Keratinocyte (primary cell): Measurements from ENCODE around the gene MBTPS1. TPM values are rescaled to one million over a fixed set of nuclear protein-coding genes. Genes with fewer than 3 reads are reported as not detected.
A peak's percentile ranks its signal among the peaks of the same experiment; 100 is the strongest.
"Not testable (repeated sequence)": the region's sequence is repeated elsewhere in the genome, so short reads cannot be mapped to it uniquely, and the experiment has no call there.

Experiments used
- DNase-seq: peaks from one replicate; pipeline ENCODE4 v3.0.0-alpha.2; 2011; ENCODE audit warnings: low read depth, missing footprints, low spot score
- FAIRE-seq: peaks from 2 replicates; lab custom pipeline; 2011; peaks lifted over from hg19 to GRCh38; lab: Jason Lieb, UNC
- H2AFZ ChIP-seq: 2 replicates; pipeline ENCODE4 v1.6.0; 2012; ENCODE audit warnings: low read length, control low read depth, inconsistent platforms; ENCODE audit not compliant: control insufficient read depth
- H3K27ac ChIP-seq: 2 replicates; pipeline ENCODE4 v1.5.1; 2011; ENCODE audit warnings: low read length; ENCODE audit not compliant: control insufficient read depth, insufficient read depth
- H3K27me3 ChIP-seq: 3 replicates; pipeline ENCODE4 v1.6.0; 2011; ENCODE audit warnings: low read length; ENCODE audit not compliant: control insufficient read depth, insufficient read depth; ENCODE audit errors: extremely low read depth
- H3K36me3 ChIP-seq, 2 experiments: 2 replicates in 1 of 2; 3 replicates in 1 of 2; pipeline ENCODE4 v1.5.1; 2011; ENCODE audit warnings: low read length in 2 of 2, mild to moderate bottlenecking in 1 of 2; ENCODE audit not compliant: control insufficient read depth in 2 of 2, insufficient read depth in 2 of 2; ENCODE audit errors: extremely low read depth in 1 of 2
- H3K4me1 ChIP-seq: 3 replicates; pipeline ENCODE4 v1.5.1; 2011; ENCODE audit warnings: low read length; ENCODE audit not compliant: control insufficient read depth, insufficient read depth; ENCODE audit errors: extremely low read depth
- H3K4me2 ChIP-seq: 3 replicates; pipeline ENCODE4 v1.6.0; 2011; ENCODE audit warnings: low read depth, low read length; ENCODE audit not compliant: control insufficient read depth, insufficient read depth; ENCODE audit errors: extremely low read depth
- H3K4me3 ChIP-seq, 3 experiments: fragments of 200-600 bp in 1 of 3; sonication (generic) in 1 of 3; 2 replicates in 2 of 3; 3 replicates in 1 of 3; pipeline ENCODE4 v1.5.1; 2011 to 2016; ENCODE audit warnings: low read length in 3 of 3, mild to moderate bottlenecking in 3 of 3, control low read depth in 2 of 3, inconsistent platforms in 1 of 3, low read depth in 1 of 3, mixed read lengths in 1 of 3, mixed run types in 1 of 3, moderate library complexity in 1 of 3; ENCODE audit not compliant: control insufficient read depth in 2 of 3, insufficient read depth in 2 of 3; ENCODE audit errors: extremely low read depth in 1 of 3
- H3K79me2 ChIP-seq: 2 replicates; pipeline ENCODE4 v1.6.0; 2012; ENCODE audit warnings: low read length; ENCODE audit not compliant: control insufficient read depth, insufficient read depth
- H3K9ac ChIP-seq: 3 replicates; pipeline ENCODE4 v1.6.0; 2011; ENCODE audit warnings: low read length; ENCODE audit not compliant: control insufficient read depth, insufficient read depth; ENCODE audit errors: extremely low read depth
- H3K9me1 ChIP-seq: 3 replicates; pipeline ENCODE4 v1.6.0; 2011; ENCODE audit warnings: low read length; ENCODE audit not compliant: control insufficient read depth, insufficient read depth; ENCODE audit errors: extremely low read depth
- H3K9me3 ChIP-seq: 2 replicates; pipeline ENCODE4 v1.5.1; 2012; ENCODE audit warnings: low read depth, low read length; ENCODE audit not compliant: control insufficient read depth
- H4K20me1 ChIP-seq: 3 replicates; pipeline ENCODE4 v1.6.0; 2011; ENCODE audit warnings: low read length; ENCODE audit not compliant: control insufficient read depth, insufficient read depth; ENCODE audit errors: extremely low read depth
- EZH2 ChIP-seq: IDR thresholded peaks from one replicate; pipeline ENCODE4 v1.6.1; 2012; ENCODE audit warnings: inconsistent platforms, mild to moderate bottlenecking, low read length, moderate library complexity
- dilution Hi-C: fragments of 300-500 bp; cut with MboI; formaldehyde crosslinking; loops from one replicate; pipeline ENCODE4 v1.7.0; 2020; ENCODE audit warnings: low sequenced_read_pairs; ENCODE audit not compliant: extremely low pct_ligation_motif_present
- polyA plus RNA-seq, 5 experiments: library from polyadenylated mRNA; depleted of rRNA in 3 of 5; stranded (reverse) in 3 of 5; stranded (forward) in 1 of 5; unstranded in 1 of 5; fragments of >200 nt; gene quantifications; 1 replicate in 1 of 5; 2 replicates in 3 of 5; 3 replicates in 1 of 5; pipeline versions ENCODE4 v1.2.1 to v1.2.3, GENCODE V29; 2011 to 2012; ENCODE audit warnings: missing spikeins in 2 of 5, low read depth in 1 of 5, low replicate concordance in 1 of 5
- TF ChIP-seq, protein P1 (sequence below), 3 experiments: IDR thresholded peaks in 1 of 3; conservative IDR thresholded peaks in 1 of 3; optimal IDR thresholded peaks in 1 of 3; 2 replicates in 2 of 3; 3 replicates in 1 of 3; pipeline versions ENCODE3 to v1.5.1; 2011; ENCODE audit warnings: low read length in 3 of 3, mild to moderate bottlenecking in 3 of 3, moderate library complexity in 2 of 3, control low read depth in 1 of 3, inconsistent platforms in 1 of 3; ENCODE audit not compliant: insufficient read depth in 2 of 3; ENCODE audit errors: extremely low read depth in 1 of 3

MBTPS1 gene
- polyA plus RNA-seq, 1 donor (not counting 4 experiments of a cell fraction or from before 2014, with no cell fraction given) = 56.0 TPM

DNA sequence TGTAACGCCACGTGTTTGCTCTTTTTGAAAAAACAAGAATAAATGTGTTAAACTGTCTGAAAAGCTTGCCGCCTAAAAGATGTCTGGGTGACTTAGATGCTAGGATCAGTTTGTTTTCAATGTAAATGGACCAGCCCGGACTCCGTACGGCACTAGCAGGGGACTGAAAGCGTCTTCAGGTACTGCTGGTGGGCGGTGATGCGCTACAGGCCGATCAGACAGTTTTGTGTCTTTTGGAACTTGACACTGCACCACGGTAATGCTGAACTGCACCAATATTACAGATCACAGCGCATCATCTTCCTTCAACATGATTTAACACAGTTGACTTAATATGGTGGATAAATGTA is 727 bp upstream of the MBTPS1 start:
- Histone ChIP-seq H3K27me3 (no peaks in the 10 kb centered on the region), H3K9ac (peak overlapping the region; percentile 95), H3K79me2 (peaks cover 36% of the 10 kb centered on the region), H3K9me3 (no peaks in the 10 kb centered on the region), H3K4me2 (peak overlapping the region; percentile 84), H4K20me1 (no peaks in the 10 kb centered on the region), H3K36me3 (no peaks in the 10 kb centered on the region), H3K4me3 (peak overlapping the region; percentile 63 to 93 (median 87)), H3K27ac (peak overlapping the region; percentile 88), H2AFZ (peak overlapping the region; percentile 90), H3K9me1 (no peaks in the 10 kb centered on the region), H3K4me1 (peaks cover 24% of the 10 kb centered on the region)
- TF ChIP-seq, protein P1, sequence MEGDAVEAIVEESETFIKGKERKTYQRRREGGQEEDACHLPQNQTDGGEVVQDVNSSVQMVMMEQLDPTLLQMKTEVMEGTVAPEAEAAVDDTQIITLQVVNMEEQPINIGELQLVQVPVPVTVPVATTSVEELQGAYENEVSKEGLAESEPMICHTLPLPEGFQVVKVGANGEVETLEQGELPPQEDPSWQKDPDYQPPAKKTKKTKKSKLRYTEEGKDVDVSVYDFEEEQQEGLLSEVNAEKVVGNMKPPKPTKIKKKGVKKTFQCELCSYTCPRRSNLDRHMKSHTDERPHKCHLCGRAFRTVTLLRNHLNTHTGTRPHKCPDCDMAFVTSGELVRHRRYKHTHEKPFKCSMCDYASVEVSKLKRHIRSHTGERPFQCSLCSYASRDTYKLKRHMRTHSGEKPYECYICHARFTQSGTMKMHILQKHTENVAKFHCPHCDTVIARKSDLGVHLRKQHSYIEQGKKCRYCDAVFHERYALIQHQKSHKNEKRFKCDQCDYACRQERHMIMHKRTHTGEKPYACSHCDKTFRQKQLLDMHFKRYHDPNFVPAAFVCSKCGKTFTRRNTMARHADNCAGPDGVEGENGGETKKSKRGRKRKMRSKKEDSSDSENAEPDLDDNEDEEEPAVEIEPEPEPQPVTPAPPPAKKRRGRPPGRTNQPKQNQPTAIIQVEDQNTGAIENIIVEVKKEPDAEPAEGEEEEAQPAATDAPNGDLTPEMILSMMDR (optimal IDR thresholded peaks at IDR 0.05 in 1 of 3, IDR thresholded peaks at IDR 0.05 in 1 of 3, conservative IDR thresholded peaks at IDR 0.05 in 1 of 3; ENCODE audit: extremely low read depth in 1 of 3, insufficient read depth in 2 of 3, low read length in 3 of 3) = no peak
- no peak for TF ChIP-seq EZH2
- FAIRE-seq = no peak
- no peak for DNase-seq
- dilution Hi-C loops = no loop called here

DNA sequence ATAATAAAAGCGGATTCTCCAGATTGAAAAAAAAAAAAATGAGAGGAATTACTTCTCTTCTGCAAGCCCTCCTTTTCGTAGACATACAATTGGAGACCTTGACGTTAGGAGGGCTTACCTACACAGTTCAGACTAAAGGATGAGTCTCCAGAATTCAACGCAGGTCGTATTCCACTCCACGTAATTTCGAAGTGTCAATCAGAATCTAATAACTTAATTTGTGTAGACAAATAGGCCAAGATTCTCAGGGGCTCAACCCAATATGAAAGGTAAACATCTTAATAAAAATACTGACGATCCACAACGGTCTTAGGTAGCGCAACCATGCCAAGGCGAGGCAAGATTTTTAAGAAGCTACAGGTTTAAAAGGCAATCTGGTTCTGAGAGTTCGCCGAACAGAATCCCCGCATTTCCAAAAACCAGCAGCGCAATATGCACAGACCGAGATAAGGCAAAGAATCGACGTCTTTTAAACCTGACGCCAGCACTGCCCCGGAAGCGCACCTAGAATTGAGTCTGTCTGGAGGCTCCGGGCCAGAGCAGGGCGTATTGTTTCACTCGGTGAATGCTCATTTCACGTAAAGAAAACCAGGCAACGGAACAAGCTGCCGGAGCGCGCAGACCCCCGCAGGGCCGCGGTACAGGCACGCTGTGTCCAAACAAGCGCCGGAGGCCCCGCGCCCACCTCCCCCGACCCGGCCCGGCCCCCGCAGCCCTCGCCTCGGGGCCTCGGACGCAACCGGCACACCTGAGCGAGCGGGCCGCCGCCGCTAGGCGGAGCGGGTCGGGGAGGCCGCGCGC is 623 bp downstream of the MBTPS1 start:
- FAIRE-seq (no peak), DNase-seq (no peak)
- Histone ChIP-seq H3K9me1 (no peaks in the 10 kb centered on the region), H2AFZ (peak overlapping the region; percentile 77), H3K4me3 (peak overlapping the region; percentile 63 to 93 (median 87)), H3K9ac (peak overlapping the region; percentile 95), H3K27me3 (no peaks in the 10 kb centered on the region), H3K79me2 (peaks cover 49% of the 10 kb centered on the region), H3K9me3 (no peaks in the 10 kb centered on the region), H3K4me1 (peaks cover 24% of the 10 kb centered on the region), H3K36me3 (no peaks in the 10 kb centered on the region), H3K27ac (peak overlapping the region; percentile 88), H4K20me1 (no peaks in the 10 kb centered on the region), H3K4me2 (peak overlapping the region; percentile 94)
- TF ChIP-seq, protein P1 (optimal IDR thresholded peaks at IDR 0.05 in 1 of 3, IDR thresholded peaks at IDR 0.05 in 1 of 3, conservative IDR thresholded peaks at IDR 0.05 in 1 of 3; ENCODE audit: extremely low read depth in 1 of 3, insufficient read depth in 2 of 3, low read length in 3 of 3) = peak in 2 of 3 experiments; percentile 14 to 23
- no peak for TF ChIP-seq EZH2
- dilution Hi-C loops = no loop called here

DNA sequence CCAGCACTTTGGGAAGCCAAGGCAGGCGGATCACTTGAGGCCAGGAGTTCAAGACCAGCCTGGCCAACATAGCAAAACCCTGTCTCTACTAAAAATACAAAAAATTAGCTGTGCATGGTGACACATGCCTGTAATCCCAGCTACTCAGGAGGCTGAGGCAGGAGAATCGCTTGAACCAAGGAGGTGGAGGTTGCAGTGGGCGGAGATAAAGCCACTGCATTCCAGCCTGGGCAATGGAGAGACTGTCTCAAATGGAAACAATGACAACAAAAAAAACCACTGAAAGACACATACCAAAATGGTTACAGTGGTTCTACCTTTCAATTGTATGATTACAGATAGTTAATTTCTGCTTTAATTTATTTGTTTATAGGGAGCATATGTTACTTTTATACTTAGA is 4.8 kb downstream of the MBTPS1 start:
- H3K9ac ChIP-seq, H3K4me1 ChIP-seq, dilution Hi-C loops, H3K27ac ChIP-seq, H3K36me3 ChIP-seq, H3K9me1 ChIP-seq, H3K27me3 ChIP-seq, DNase-seq, H4K20me1 ChIP-seq, H3K4me3 ChIP-seq, H2AFZ ChIP-seq, FAIRE-seq, H3K4me2 ChIP-seq, H3K9me3 ChIP-seq: not testable (repeated sequence)
- H3K79me2 ChIP-seq = peaks cover 85% of the 10 kb centered on the region
